Astrocyte of the cerebellum (primary cell): ENCODE results near the gene SDHAF2.
A peak's percentile ranks its signal among the peaks of the same experiment; 100 is the strongest.

Experiments
- DNase-seq: peaks from one replicate; pipeline ENCODE4 v3.0.0-alpha.2; 2011; ENCODE audit warnings: low read depth
- H3K4me3 ChIP-seq: 2 replicates; pipeline ENCODE4 v1.5.1; 2011; ENCODE audit warnings: mild to moderate bottlenecking, low read depth, low read length, moderate library complexity
- CTCF ChIP-seq: IDR thresholded peaks from 2 replicates; pipeline ENCODE4 v1.5.1; 2012; ENCODE audit warnings: low read length, low read depth, moderate library complexity, mild to moderate bottlenecking; ENCODE audit errors: missing control alignments
- in situ Hi-C: cut with HindIII; loops from 2 replicates; pipeline ENCODE4 v1.10.0; 2017; ENCODE audit warnings: low sequenced_read_pairs

The SDHAF2 gene

GRCh38 chr11:61485080-61485479, 55.2 kb downstream of the SDHAF2 start:
- TF ChIP-seq CTCF, result no peak
- H3K4me3 ChIP-seq, result no peak overlapping the region
- in situ Hi-C loops, result no loop called here
- no peak for DNase-seq

- DNase-seq, result no peak
- no peak for TF ChIP-seq CTCF
- in situ Hi-C loops, result no loop called here
- H3K4me3 ChIP-seq, result no peak overlapping the region
These were observed 56.2 kb downstream of the SDHAF2 start for GRCh38 chr11:61486011-61486620.

GRCh38 chr11:61486779-61487178, 56.9 kb downstream of the SDHAF2 start:
- TF ChIP-seq CTCF, result no peak
- in situ Hi-C loops, result no loop called here
- no peak overlapping the region for H3K4me3 ChIP-seq
- no peak for DNase-seq

- in situ Hi-C loops, result no loop called here
These were observed 57.6 kb downstream of the SDHAF2 start for GRCh38 chr11:61487342-61488025.

GRCh38 chr11:61488651-61489291, 58.8 kb downstream of the SDHAF2 start:
- no peak overlapping the region for H3K4me3 ChIP-seq
- no peak for TF ChIP-seq CTCF
- in situ Hi-C loops, result no loop called here
- DNase-seq, result no peak

More at GRCh38 chr11:61487342-61488025, 57.6 kb downstream of the SDHAF2 start:
- no peak for TF ChIP-seq CTCF
- DNase-seq, result no peak
- H3K4me3 ChIP-seq, result no peak overlapping the region

GRCh38 chr11:61489833-61490721, 60.2 kb downstream of the SDHAF2 start:
- H3K4me3 ChIP-seq, result no peak overlapping the region
- DNase-seq, result peak; percentile 23
- in situ Hi-C loops, result no loop called here
- TF ChIP-seq CTCF, result no peak
